HG03108 (cell line): ENCODE results near the gene SASH1.
"Not testable (repeated sequence)": the region's sequence is repeated elsewhere in the genome, so short reads cannot be mapped to it uniquely, and the experiment has no call there.

Source experiments
- ATAC-seq: cut with Tn5 transposase; IDR thresholded peaks from one replicate; pipeline ENCODE4 v1.9.1; 2021; ENCODE audit warnings: moderate library complexity; ENCODE audit not compliant: unreplicated experiment

SASH1 gene

GRCh38 chr6:148364056-148364824 lies 21.6 kb downstream of the SASH1 start:
- ATAC-seq = no peak

GRCh38 chr6:148365041-148365440 lies 22.4 kb downstream of the SASH1 start:
- ATAC-seq = no peak

DNA sequence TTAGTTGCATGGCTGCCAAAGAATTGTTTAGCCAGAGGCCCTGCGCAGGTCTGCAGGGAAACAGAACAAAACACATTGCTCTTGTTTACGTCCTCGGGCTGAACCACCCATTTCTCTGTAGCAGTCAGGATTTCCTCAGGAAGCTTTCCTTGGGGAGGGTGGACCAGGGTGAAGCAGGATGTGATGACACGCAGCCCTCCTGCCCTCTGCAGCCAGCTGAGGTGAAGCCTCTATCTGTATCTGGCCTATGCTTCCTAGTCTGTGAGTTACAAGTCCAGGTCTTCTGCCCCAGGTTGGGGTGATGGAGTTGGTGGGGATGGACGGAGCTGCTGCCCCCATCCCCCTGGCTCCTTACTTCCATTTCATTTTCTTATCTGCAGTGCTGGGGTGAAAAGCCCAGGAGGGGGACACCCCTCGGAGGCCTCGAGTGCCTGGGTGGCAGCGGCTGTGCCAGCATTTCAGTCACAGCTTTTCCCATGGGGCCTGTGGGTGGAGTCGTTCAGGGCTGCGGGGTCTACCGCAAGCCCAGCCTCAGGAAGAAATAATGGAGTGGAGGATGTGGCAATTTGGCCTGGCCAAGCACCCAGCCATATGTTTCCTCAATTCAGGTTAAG lies 24.9 kb downstream of the SASH1 start:
- ATAC-seq = no peak

DNA sequence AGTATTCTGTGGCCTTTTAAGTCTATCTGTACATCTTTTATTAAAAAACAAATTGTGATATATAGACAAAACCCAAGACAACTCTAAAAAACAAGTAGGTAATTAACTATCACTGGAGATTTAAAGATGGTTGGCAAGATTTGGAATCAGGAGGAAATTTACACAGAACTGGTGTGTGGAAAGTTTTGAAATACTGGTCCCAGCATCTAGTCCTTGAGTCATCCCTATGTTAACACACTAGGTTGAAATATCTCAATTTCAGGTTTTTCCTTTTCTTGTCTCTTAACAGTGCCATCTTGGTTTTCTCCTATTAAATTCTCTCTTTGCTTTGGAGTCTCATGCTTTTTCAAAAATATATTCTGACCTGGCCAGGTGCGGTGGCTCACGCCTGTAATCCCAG lies 27.5 kb downstream of the SASH1 start:
- ATAC-seq = no peak

DNA sequence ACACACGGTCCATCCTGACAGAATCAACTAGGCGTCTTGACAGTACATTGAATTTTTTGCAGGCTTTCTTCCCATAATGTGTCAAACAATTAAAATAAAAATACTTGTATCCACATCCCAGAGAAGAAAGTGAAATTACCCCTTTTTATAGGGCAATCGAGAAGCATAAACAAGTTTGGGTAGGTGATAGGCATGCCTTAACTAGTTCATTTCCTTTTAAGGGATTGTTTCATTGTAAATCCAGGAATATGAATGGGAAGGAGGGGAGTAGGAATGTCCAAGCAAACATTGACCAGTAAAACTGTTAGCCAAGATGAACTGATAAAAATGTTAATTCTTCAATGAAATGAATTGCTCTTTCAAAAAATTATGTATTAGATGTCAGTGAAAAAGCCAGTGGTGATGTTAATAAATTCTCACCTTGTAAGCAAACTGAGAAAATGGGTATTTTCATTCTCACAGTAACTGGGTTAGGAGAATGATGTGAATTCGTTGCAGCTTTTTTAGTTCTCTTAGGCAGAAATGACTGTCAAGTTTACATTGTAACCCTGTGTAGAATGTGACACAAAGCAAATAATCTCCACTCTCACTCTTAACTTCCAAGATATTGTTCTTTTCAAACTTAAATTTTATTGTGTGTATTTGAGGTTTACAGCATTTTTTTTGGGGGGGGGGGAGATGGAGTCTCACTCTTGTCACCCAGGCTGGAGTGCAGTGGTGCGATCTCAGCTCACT lies 31.6 kb downstream of the SASH1 start:
- ATAC-seq = no peak

DNA sequence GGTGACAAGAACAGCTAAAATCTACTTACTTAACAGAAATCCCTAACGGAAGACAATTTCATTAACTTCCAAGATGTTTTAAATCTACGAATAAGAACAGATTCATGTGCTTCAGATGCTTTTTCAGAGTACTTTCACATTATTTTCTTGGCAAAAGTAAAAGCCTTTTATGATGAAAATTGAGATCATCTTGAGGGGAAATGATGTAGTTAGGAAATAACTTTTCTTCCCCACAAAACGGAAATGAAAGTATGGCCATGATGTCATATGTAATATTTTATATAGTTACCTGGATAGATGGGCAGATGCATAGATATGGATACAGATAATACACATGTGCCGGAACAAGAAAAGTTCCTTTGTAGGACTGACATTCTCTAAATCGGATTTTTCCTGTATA lies 32.8 kb downstream of the SASH1 start:
- no peak for ATAC-seq

- no peak for ATAC-seq
These were observed 36.8 kb downstream of the SASH1 start for GRCh38 chr6:148379481-148379880.

GRCh38 chr6:148379966-148380713 lies 37.5 kb downstream of the SASH1 start:
- no peak for ATAC-seq

DNA sequence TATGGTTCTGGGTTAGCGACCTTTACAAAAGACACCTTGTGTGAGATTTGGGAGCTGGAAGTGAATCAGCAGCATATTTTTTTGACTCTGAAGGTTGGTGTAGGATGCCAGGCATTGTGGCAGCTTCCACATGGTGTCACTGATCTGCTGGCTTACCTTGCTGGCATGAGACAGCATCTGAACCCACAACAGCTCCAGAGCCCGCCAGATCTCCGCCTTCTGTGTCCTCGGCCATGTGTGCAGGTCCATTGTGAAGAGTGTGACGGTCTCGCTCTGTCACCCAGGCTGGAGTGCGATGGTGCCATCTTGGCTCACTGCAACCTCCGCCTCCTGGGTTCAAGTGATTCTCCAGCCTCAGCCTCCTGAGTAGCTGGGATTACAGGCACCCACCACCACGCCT lies 39.4 kb downstream of the SASH1 start:
- ATAC-seq = not testable (repeated sequence)

DNA sequence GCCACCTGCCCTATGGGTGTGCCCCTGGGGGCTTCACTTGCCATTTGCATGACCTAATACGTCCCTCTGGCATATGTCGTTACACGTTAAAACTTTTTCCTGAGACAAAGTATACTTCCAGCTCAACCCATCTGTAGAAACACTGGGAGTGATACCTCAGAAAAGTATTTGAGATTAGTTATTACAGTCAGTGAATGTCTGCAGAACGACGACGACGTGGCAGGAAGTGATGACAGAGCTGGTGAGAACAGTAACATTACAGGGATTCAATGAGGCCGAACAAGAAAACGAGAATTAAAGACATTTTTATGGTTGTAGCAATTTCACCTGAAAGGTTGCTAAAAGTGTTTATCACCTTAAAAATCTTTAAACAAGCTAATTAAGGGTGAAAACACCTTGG lies 40.2 kb downstream of the SASH1 start:
- ATAC-seq = no peak

GRCh38 chr6:148383658-148384368 lies 41.2 kb downstream of the SASH1 start:
- no peak for ATAC-seq

DNA sequence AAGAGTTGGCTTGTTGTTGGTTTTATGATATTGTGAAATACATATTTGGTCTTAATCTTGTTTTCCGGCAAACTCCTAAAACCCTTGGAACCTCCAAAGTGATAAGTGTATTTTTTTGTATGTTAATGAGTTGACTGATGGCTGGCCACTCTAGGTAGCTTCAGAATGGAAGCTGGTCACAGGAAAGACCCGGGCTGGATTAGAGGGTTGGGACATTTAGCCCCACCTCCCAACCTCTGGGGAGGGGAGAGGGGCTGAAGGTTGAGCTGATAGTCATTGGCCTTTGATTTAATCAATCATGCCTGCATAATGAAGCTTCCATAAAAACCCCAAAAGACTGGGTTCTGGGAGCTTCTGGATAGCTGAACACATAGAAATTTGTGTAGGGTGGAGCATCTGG lies 42.7 kb downstream of the SASH1 start:
- ATAC-seq = no peak

- ATAC-seq = no peak
These were observed 45.9 kb downstream of the SASH1 start for GRCh38 chr6:148388521-148388920.

- ATAC-seq = no peak
These were observed 46.4 kb downstream of the SASH1 start for GRCh38 chr6:148389086-148389485.

DNA sequence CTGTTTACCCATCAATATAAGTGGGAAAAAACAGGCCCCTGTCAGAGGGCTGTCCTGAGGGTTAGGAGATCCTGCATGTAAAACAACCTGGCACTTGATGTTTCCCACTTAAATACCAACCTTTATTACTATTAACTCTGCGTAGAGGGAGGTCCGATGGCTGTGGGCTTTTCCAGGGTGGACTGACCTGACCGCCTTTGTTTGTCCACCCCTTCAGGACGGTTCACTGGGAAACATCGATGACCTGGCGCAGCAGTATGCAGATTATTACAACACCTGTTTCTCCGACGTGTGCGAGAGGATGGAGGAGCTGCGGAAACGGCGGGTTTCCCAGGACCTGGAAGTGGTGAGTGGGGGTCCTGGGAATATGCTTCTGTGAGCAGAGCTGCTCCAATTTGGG lies 47.3 kb downstream of the SASH1 start:
- ATAC-seq = no peak

- not testable (repeated sequence) for ATAC-seq
These were observed 49.5 kb downstream of the SASH1 start for GRCh38 chr6:148392127-148392526.

- no peak for ATAC-seq
These were observed 50.0 kb downstream of the SASH1 start for GRCh38 chr6:148392671-148393070.

DNA sequence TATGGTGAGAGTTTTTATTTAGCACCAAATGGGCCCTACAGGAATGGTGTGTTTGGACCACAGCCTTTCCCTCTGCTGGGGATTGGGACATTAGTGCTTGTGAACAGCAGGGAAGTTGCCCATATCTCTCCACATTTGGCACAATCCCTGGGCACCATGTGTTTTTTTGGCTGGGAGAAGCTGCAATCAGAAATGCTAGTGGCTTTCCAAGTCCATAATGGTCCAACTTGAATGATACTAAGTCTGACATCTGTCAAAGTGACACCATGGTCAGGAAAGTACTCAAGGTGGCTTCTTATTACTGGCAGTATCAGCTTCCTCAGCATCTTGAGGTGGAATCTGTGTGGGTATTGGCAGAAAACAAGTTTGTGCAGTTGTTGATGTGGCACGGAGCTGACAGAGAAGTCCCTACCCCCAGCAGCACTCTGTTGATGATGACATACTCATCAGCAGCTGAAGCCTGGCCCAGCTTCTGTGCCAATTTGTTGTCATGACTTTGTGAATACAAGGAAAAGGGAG lies 53.0 kb downstream of the SASH1 start:
- no peak for ATAC-seq

DNA sequence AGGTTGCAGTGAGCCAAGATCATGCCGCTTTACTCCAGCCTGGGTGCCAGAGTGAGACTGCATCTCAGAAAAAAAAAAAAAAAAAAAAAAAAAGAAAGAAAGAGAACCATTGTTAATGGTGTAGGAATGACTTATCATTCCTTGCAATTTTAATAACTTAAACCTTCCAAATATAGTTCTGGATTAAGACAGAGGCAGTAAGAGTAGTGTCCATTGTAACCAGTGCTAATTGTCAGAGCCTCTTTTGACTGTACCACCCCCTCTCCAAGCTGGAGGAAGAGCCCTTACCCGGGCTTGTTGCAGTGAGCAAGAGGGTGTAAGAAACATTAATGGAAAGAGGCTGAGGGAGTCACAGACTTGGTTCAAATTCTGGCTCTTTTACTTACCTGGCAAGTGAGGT lies 53.8 kb downstream of the SASH1 start:
- ATAC-seq = no peak

DNA sequence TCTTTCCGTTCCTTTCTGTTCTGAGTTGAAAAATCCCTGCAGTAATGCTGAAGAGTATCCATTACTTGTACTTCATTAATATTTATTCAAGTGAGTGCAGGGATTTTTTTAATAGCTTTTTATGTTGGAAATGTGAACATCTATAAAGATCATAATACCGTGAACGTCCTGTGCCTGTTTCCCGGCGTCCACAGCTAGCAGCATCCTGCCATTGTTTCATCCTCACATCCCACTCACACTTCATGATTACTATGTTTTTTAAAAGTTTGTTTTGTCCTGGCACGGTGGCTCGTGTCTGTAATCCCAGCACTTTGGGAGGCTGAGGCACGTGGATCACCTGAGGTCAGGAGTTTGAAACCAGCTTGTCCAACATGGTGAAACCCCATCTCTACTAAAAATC lies 54.3 kb downstream of the SASH1 start:
- ATAC-seq = no peak

- ATAC-seq = no peak
These were observed 55.6 kb downstream of the SASH1 start for GRCh38 chr6:148398244-148398643.
